PC-3 (cell line): ENCODE results near the gene XAF1.

Source experiments
- CTCF ChIP-seq: fragments of 300-600 bp; sonication (generic); conservative IDR thresholded peaks from 2 replicates; pipeline ENCODE4 v1.5.1; 2017; ENCODE audit warnings: antibody characterized with exemption, low read depth, mild to moderate bottlenecking, low read length
- EZH2 ChIP-seq: fragments of 300-600 bp; sonication (generic); IDR thresholded peaks from one replicate; pipeline ENCODE4 v1.6.1; 2017; ENCODE audit warnings: antibody characterized with exemption, mild to moderate bottlenecking, low read length; ENCODE audit not compliant: unreplicated experiment

- TF ChIP-seq CTCF (no peak), EZH2 (no peak)
These were observed 43.6 kb upstream of the XAF1 start for GRCh38 chr17:6712058-6712853.
